Measurements from ENCODE around the gene RAB40C.

RAB40C gene

GRCh38 chr16:598823-599739 lies 9.2 kb downstream of the RAB40C start:
- POLR2A ChIA-PET, result interaction anchor here (1.6 kb wide), 1 partner anchor 49 kb away, joined by 3 read pairs; no protein-coding TSS in a partner anchor
- DNase-seq (ENCODE audit: extremely low spot score), result no peak
- TF ChIP-seq NFRKB (IDR thresholded peaks at IDR 0.05) (no peak), FOXK2 (IDR thresholded peaks at IDR 0.05) (no peak), ZNF384 (IDR thresholded peaks at IDR 0.05) (no peak), ARNT (IDR thresholded peaks at IDR 0.05) (no peak), L3MBTL2 (conservative IDR thresholded peaks at IDR 0.05) (no peak), FOXA1 (IDR thresholded peaks at IDR 0.05) (no peak), TARDBP (IDR thresholded peaks at IDR 0.05) (no peak), LEF1 (IDR thresholded peaks at IDR 0.05; ENCODE audit: borderline replicate concordance) (no peak), BHLHE40 (IDR thresholded peaks at IDR 0.05; ENCODE audit: borderline replicate concordance) (no peak), SUZ12 (IDR thresholded peaks at IDR 0.05) (no peak), HDGF (IDR thresholded peaks at IDR 0.05; ENCODE audit: borderline replicate concordance) (no peak), FOXM1 (IDR thresholded peaks at IDR 0.05; ENCODE audit: borderline replicate concordance) (no peak), ELF4 (IDR thresholded peaks at IDR 0.05) (no peak), SP1 (IDR thresholded peaks at IDR 0.05) (no peak)
- CTCF ChIA-PET, result no interaction called here

GRCh38 chr16:600781-601180 lies 10.9 kb downstream of the RAB40C start:
- TF ChIP-seq BHLHE40 (IDR thresholded peaks at IDR 0.05; ENCODE audit: borderline replicate concordance) (no peak), L3MBTL2 (conservative IDR thresholded peaks at IDR 0.05) (no peak), LEF1 (IDR thresholded peaks at IDR 0.05; ENCODE audit: borderline replicate concordance) (no peak), TARDBP (IDR thresholded peaks at IDR 0.05) (no peak), SUZ12 (IDR thresholded peaks at IDR 0.05) (no peak), FOXM1 (IDR thresholded peaks at IDR 0.05; ENCODE audit: borderline replicate concordance) (no peak), ELF4 (IDR thresholded peaks at IDR 0.05) (no peak), CTBP1 (IDR thresholded peaks at IDR 0.05; ENCODE audit: borderline replicate concordance) (no peak), PKNOX1 (IDR thresholded peaks at IDR 0.05) (no peak), FOXK2 (IDR thresholded peaks at IDR 0.05) (no peak), NFRKB (IDR thresholded peaks at IDR 0.05) (no peak), ARNT (IDR thresholded peaks at IDR 0.05) (no peak), HDGF (IDR thresholded peaks at IDR 0.05; ENCODE audit: borderline replicate concordance) (no peak), SP1 (IDR thresholded peaks at IDR 0.05) (no peak), ZNF384 (IDR thresholded peaks at IDR 0.05) (no peak), FOXA1 (IDR thresholded peaks at IDR 0.05) (no peak)
- ChIA-PET CTCF (interaction anchor here (0.8 to 1.8 kb wide), 3 partner anchors 9 to 211 kb away, joined by 3 to 5 read pairs (median 3); no protein-coding TSS in a partner anchor), POLR2A (interaction anchor here (0.8 to 1.6 kb wide), 4 partner anchors 10 to 47 kb away, joined by 3 to 6 read pairs (median 4); partner anchors contain the start of gene METTL26)
- DNase-seq (ENCODE audit: extremely low spot score), result no peak

GRCh38 chr16:603933-604332 lies 14.1 kb downstream of the RAB40C start:
- ChIA-PET POLR2A (no interaction called here), CTCF (no interaction called here)
- TF ChIP-seq SUZ12 (IDR thresholded peaks at IDR 0.05), result no peak
- TF ChIP-seq TARDBP (IDR thresholded peaks at IDR 0.05), result no peak
- no peak for TF ChIP-seq L3MBTL2 (conservative IDR thresholded peaks at IDR 0.05)
- no peak for TF ChIP-seq PKNOX1 (IDR thresholded peaks at IDR 0.05)
- no peak for TF ChIP-seq CTBP1 (IDR thresholded peaks at IDR 0.05; ENCODE audit: borderline replicate concordance)
- TF ChIP-seq SP1 (IDR thresholded peaks at IDR 0.05), result no peak
- TF ChIP-seq NFRKB (IDR thresholded peaks at IDR 0.05), result no peak
- no peak for TF ChIP-seq ARNT (IDR thresholded peaks at IDR 0.05)
- no peak for TF ChIP-seq FOXA1 (IDR thresholded peaks at IDR 0.05)
- TF ChIP-seq HDGF (IDR thresholded peaks at IDR 0.05; ENCODE audit: borderline replicate concordance), result no peak
- TF ChIP-seq FOXM1 (IDR thresholded peaks at IDR 0.05; ENCODE audit: borderline replicate concordance), result no peak
- TF ChIP-seq BHLHE40 (IDR thresholded peaks at IDR 0.05; ENCODE audit: borderline replicate concordance), result no peak
- no peak for TF ChIP-seq LEF1 (IDR thresholded peaks at IDR 0.05; ENCODE audit: borderline replicate concordance)

GRCh38 chr16:606656-607307 lies 16.9 kb downstream of the RAB40C start:
- POLR2A ChIA-PET, result no interaction called here
- no peak for DNase-seq (ENCODE audit: extremely low spot score)
- CTCF ChIA-PET, result no interaction called here
- TF ChIP-seq FOXK2 (IDR thresholded peaks at IDR 0.05) (no peak), FOXA1 (IDR thresholded peaks at IDR 0.05) (no peak), CTBP1 (IDR thresholded peaks at IDR 0.05; ENCODE audit: borderline replicate concordance) (no peak), LEF1 (IDR thresholded peaks at IDR 0.05; ENCODE audit: borderline replicate concordance) (no peak), SUZ12 (IDR thresholded peaks at IDR 0.05) (no peak), HDGF (IDR thresholded peaks at IDR 0.05; ENCODE audit: borderline replicate concordance) (no peak), FOXM1 (IDR thresholded peaks at IDR 0.05; ENCODE audit: borderline replicate concordance) (no peak), L3MBTL2 (conservative IDR thresholded peaks at IDR 0.05) (no peak), ARNT (IDR thresholded peaks at IDR 0.05) (no peak), ZNF384 (IDR thresholded peaks at IDR 0.05) (no peak), TARDBP (IDR thresholded peaks at IDR 0.05) (no peak), PKNOX1 (IDR thresholded peaks at IDR 0.05) (no peak), NFRKB (IDR thresholded peaks at IDR 0.05) (no peak), BHLHE40 (IDR thresholded peaks at IDR 0.05; ENCODE audit: borderline replicate concordance) (no peak), SP1 (IDR thresholded peaks at IDR 0.05) (no peak), ELF4 (IDR thresholded peaks at IDR 0.05) (no peak)

More at GRCh38 chr16:603933-604332, 14.1 kb downstream of the RAB40C start:
- no peak for DNase-seq (ENCODE audit: extremely low spot score)

- POLR2A ChIA-PET, result no interaction called here
- no peak for TF ChIP-seq NFRKB (IDR thresholded peaks at IDR 0.05)
- CTCF ChIA-PET, result no interaction called here
- no peak for DNase-seq (ENCODE audit: extremely low spot score)
Measured at GRCh38 chr16:608019-608418, 18.2 kb downstream of the RAB40C start.
